ENCODE data around the gene SMIM5.

The SMIM5 gene

GRCh38 chr17:75632863-75633485 is at the start of gene SMIM5:
Gene SMIM5 (plus strand): TSS chr17:75633434. CDS start chr17:75640202, 6,768 bp downstream.
- no peak within 1 kb of the TSS for H2AFZ ChIP-seq (ENCODE audit: low read depth, low read length)
- no peak within 1 kb of the TSS for H3K9ac ChIP-seq (ENCODE audit: low read length)
- TF ChIP-seq CTCF (IDR thresholded peaks at IDR 0.05; ENCODE audit: low read depth, low read length) (peak; percentile 86), EZH2phosphoT487 (IDR thresholded peaks at IDR 0.05; ENCODE audit: low read depth) (no peak)
- H3K4me1 ChIP-seq (ENCODE audit: low read length): peaks cover 16% of the 10 kb centered on the region
- peak within 1 kb of the TSS; percentile 55 for H3K4me2 ChIP-seq (ENCODE audit: low read length)
- H3K79me2 ChIP-seq (ENCODE audit: low read length): no peaks in the 10 kb centered on the region
- no peak within 1 kb of the TSS; the same call in 1 of the 2 replicates for H3K27ac ChIP-seq (ENCODE audit: low read length)
- peaks cover 7% of the 10 kb centered on the region for H3K36me3 ChIP-seq (replicated peaks; ENCODE audit: low read depth, low read length)
- no peaks in the 10 kb centered on the region; the same call in 1 of the 2 replicates for H4K20me1 ChIP-seq (ENCODE audit: insufficient read depth, low read length)
- H3K4me3 ChIP-seq (ENCODE audit: low read length): no peak within 1 kb of the TSS
- no peaks in the 10 kb centered on the region for H3K27me3 ChIP-seq (ENCODE audit: low read depth, low read length)
- no peaks in the 10 kb centered on the region for H3K9me3 ChIP-seq (ENCODE audit: insufficient read depth, low read length)

- H3K4me2 ChIP-seq (ENCODE audit: low read length): no peak overlapping the region
- no peaks in the 10 kb centered on the region for H4K20me1 ChIP-seq (ENCODE audit: insufficient read depth, low read length)
- H3K9ac ChIP-seq (ENCODE audit: low read length): no peak overlapping the region
- no peaks in the 10 kb centered on the region for H3K36me3 ChIP-seq (replicated peaks; ENCODE audit: low read depth, low read length)
- H3K27me3 ChIP-seq (ENCODE audit: low read depth, low read length): no peaks in the 10 kb centered on the region
- H2AFZ ChIP-seq (ENCODE audit: low read depth, low read length): no peak overlapping the region
- TF ChIP-seq EZH2phosphoT487 (IDR thresholded peaks at IDR 0.05; ENCODE audit: low read depth) (no peak), CTCF (IDR thresholded peaks at IDR 0.05; ENCODE audit: low read depth, low read length) (no peak)
- H3K79me2 ChIP-seq (ENCODE audit: low read length): no peaks in the 10 kb centered on the region
- no peak overlapping the region for H3K27ac ChIP-seq (ENCODE audit: low read length)
- H3K4me1 ChIP-seq (ENCODE audit: low read length): peaks cover under 1% of the 10 kb centered on the region; the same call in 1 of the 2 replicates
- no peak overlapping the region for H3K4me3 ChIP-seq (ENCODE audit: low read length)
- H3K9me3 ChIP-seq (ENCODE audit: insufficient read depth, low read length): no peaks in the 10 kb centered on the region
Measured at GRCh38 chr17:75584849-75585175, 48.4 kb upstream of the SMIM5 start.

- Histone ChIP-seq H3K4me2 (ENCODE audit: low read length) (peak within 1 kb of the TSS; percentile 59), H3K9me3 (ENCODE audit: insufficient read depth, low read length) (no peaks in the 10 kb centered on the region), H3K4me1 (ENCODE audit: low read length) (peaks cover 3% of the 10 kb centered on the region; the same call in 1 of the 2 replicates), H2AFZ (ENCODE audit: low read depth, low read length) (no peak within 1 kb of the TSS), H3K4me3 (ENCODE audit: low read length) (peak within 1 kb of the TSS; percentile 82), H3K79me2 (ENCODE audit: low read length) (no peaks in the 10 kb centered on the region), H3K27ac (ENCODE audit: low read length) (no peak within 1 kb of the TSS), H3K27me3 (ENCODE audit: low read depth, low read length) (peaks cover 13% of the 10 kb centered on the region), H4K20me1 (ENCODE audit: insufficient read depth, low read length) (no peaks in the 10 kb centered on the region), H3K9ac (ENCODE audit: low read length) (no peak within 1 kb of the TSS), H3K36me3 (replicated peaks; ENCODE audit: low read depth, low read length) (no peaks in the 10 kb centered on the region)
- TF ChIP-seq EZH2phosphoT487 (IDR thresholded peaks at IDR 0.05; ENCODE audit: low read depth) (no peak), CTCF (IDR thresholded peaks at IDR 0.05; ENCODE audit: low read depth, low read length) (no peak)
Measured at GRCh38 chr17:75587675-75588595, 45.3 kb upstream of the SMIM5 start, which contains the start of gene MYO15B. Gene MYO15B (plus strand): TSS chr17:75587800. CDS start chr17:75588058, 258 bp downstream.

- H3K27me3 ChIP-seq (ENCODE audit: low read depth, low read length): peaks cover 13% of the 10 kb centered on the region
- H2AFZ ChIP-seq (ENCODE audit: low read depth, low read length): no peak overlapping the region
- H3K9me3 ChIP-seq (ENCODE audit: insufficient read depth, low read length): no peaks in the 10 kb centered on the region
- no peak overlapping the region; the same call in 1 of the 2 replicates for H3K9ac ChIP-seq (ENCODE audit: low read length)
- no peak for TF ChIP-seq EZH2phosphoT487 (IDR thresholded peaks at IDR 0.05; ENCODE audit: low read depth)
- TF ChIP-seq CTCF (IDR thresholded peaks at IDR 0.05; ENCODE audit: low read depth, low read length): no peak
- no peaks in the 10 kb centered on the region for H3K79me2 ChIP-seq (ENCODE audit: low read length)
- no peaks in the 10 kb centered on the region for H3K36me3 ChIP-seq (replicated peaks; ENCODE audit: low read depth, low read length)
- H4K20me1 ChIP-seq (ENCODE audit: insufficient read depth, low read length): no peaks in the 10 kb centered on the region
- H3K4me1 ChIP-seq (ENCODE audit: low read length): peaks cover 3% of the 10 kb centered on the region; the same call in 1 of the 2 replicates
- H3K4me2 ChIP-seq (ENCODE audit: low read length): peak overlapping the region; percentile 59
- H3K27ac ChIP-seq (ENCODE audit: low read length): no peak overlapping the region
- peak overlapping the region; percentile 82 for H3K4me3 ChIP-seq (ENCODE audit: low read length)
Measured at GRCh38 chr17:75588596-75589011, 44.6 kb upstream of the SMIM5 start.
